ENCODE results near the gene LRIT3. TPM values are rescaled to one million over a fixed set of nuclear protein-coding genes. Genes with fewer than 3 reads are reported as not detected.
A peak's percentile ranks its signal among the peaks of the same experiment; 100 is the strongest.

The LRIT3 gene
- total RNA-seq, 1 donor from 2014 or later = 0.08 TPM

GRCh38 chr4:109914322-109914721, 66.4 kb downstream of the LRIT3 start:
- no peaks in the 10 kb centered on the region for H3K27me3 ChIP-seq (ENCODE audit: control insufficient read depth, insufficient read depth, low read length)
- DNase-seq (ENCODE audit: low read depth) = no peak
- no peak overlapping the region for H3K4me3 ChIP-seq (ENCODE audit: low read depth, low read length)
- H3K36me3 ChIP-seq (ENCODE audit: control insufficient read depth, insufficient read depth, low read length) = no peaks in the 10 kb centered on the region
- no peak for TF ChIP-seq CTCF (IDR thresholded peaks at IDR 0.05; ENCODE audit: insufficient read depth, low read length, poor library complexity, severe bottlenecking)

GRCh38 chr4:109915385-109916026, 67.6 kb downstream of the LRIT3 start:
- Histone ChIP-seq H3K27me3 (ENCODE audit: control insufficient read depth, insufficient read depth, low read length) (no peaks in the 10 kb centered on the region), H3K4me3 (ENCODE audit: low read depth, low read length) (no peak overlapping the region), H3K36me3 (ENCODE audit: control insufficient read depth, insufficient read depth, low read length) (no peaks in the 10 kb centered on the region)
- no peak for DNase-seq (ENCODE audit: low read depth)
- TF ChIP-seq CTCF (IDR thresholded peaks at IDR 0.05; ENCODE audit: insufficient read depth, low read length, poor library complexity, severe bottlenecking) = no peak

- DNase-seq (ENCODE audit: low read depth) = no peak
- Histone ChIP-seq H3K4me3 (ENCODE audit: low read depth, low read length) (no peak overlapping the region), H3K36me3 (ENCODE audit: control insufficient read depth, insufficient read depth, low read length) (no peaks in the 10 kb centered on the region), H3K27me3 (ENCODE audit: control insufficient read depth, insufficient read depth, low read length) (no peaks in the 10 kb centered on the region)
- no peak for TF ChIP-seq CTCF (IDR thresholded peaks at IDR 0.05; ENCODE audit: insufficient read depth, low read length, poor library complexity, severe bottlenecking)
Observed at GRCh38 chr4:109916027-109916409, 68.1 kb downstream of the LRIT3 start.

GRCh38 chr4:109921384-109921808, 73.5 kb downstream of the LRIT3 start:
- DNase-seq (ENCODE audit: low read depth) = peak; percentile 96
- no peak for TF ChIP-seq CTCF (IDR thresholded peaks at IDR 0.05; ENCODE audit: insufficient read depth, low read length, poor library complexity, severe bottlenecking)
- no peaks in the 10 kb centered on the region for H3K27me3 ChIP-seq (ENCODE audit: control insufficient read depth, insufficient read depth, low read length)

More at GRCh38 chr4:109921384-109921808, 73.5 kb downstream of the LRIT3 start:
- Histone ChIP-seq H3K4me3 (ENCODE audit: low read depth, low read length) (no peak overlapping the region), H3K36me3 (ENCODE audit: control insufficient read depth, insufficient read depth, low read length) (no peaks in the 10 kb centered on the region)

Other genes starting within 250 kb of the LRIT3 start
- gene CASP6, start 144.7 kb upstream of the LRIT3 start, total RNA-seq = 51.8 and 53.6 TPM in 2 replicates
- 28.2 and 70.2 TPM in 2 replicates for gene PLA2G12A, start 118.0 kb upstream of the LRIT3 start, total RNA-seq
- 3.0 and 4.2 TPM in 2 replicates for gene CFI, start 46.1 kb upstream of the LRIT3 start, total RNA-seq
- gene GAR1, start 32.3 kb upstream of the LRIT3 start, total RNA-seq = 13.0 and 16.4 TPM in 2 replicates
- gene RRH, start 20.1 kb upstream of the LRIT3 start, total RNA-seq = not detected in 2 replicates
- gene EGF, start 64.8 kb downstream of the LRIT3 start, total RNA-seq = 0.21 and 1.0 TPM in 2 replicates